A549 (cell line): ENCODE results near the gene ELOB. TPM values are rescaled to one million over a fixed set of nuclear protein-coding genes. Genes with fewer than 3 reads are reported as not detected.

Source experiments
- ATAC-seq, 2 experiments: fragments of 200-7000 bp in 1 of 2; fragments of >200 bp in 1 of 2; cut with Nextera tagmentation in 1 of 2; cut with Tn5 transposase in 1 of 2; 3 replicates each; pipeline versions ENCODE4 v1.8.0 to v1.9.1; 2018 to 2020; ENCODE audit warnings: mild to moderate bottlenecking in 1 of 2, moderate library complexity in 1 of 2
- CTCF ChIA-PET: fragments of 300-600 bp; sonication (Branson Sonifier 250); formaldehyde crosslinking; extraction: SDS; loops from one replicate; lab custom pipeline; 2021; ENCODE audit warnings: antibody characterized with exemption, inconsistent platforms; lab: Yijun Ruan, JAX
- POLR2A ChIA-PET: fragments of 350-600 bp; formaldehyde crosslinking; extraction: SDS; loops from one replicate; lab custom pipeline; 2021; ENCODE audit warnings: antibody characterized with exemption, inconsistent platforms; lab: Yijun Ruan, JAX
- DNase-seq, 2 experiments: peaks; one replicate each; pipeline versions ENCODE4 v3.0.0 to v3.0.0-alpha.2; 2011 to 2016; ENCODE audit warnings: low read depth in 1 of 2, low spot score in 1 of 2
- FAIRE-seq: peaks from 2 replicates; lab custom pipeline; 2011; peaks lifted over from hg19 to GRCh38; lab: Jason Lieb, UNC
- H3K27ac ChIP-seq, 2 experiments: fragments of >200 bp; sonication (Bioruptor Twin); formaldehyde crosslinking; 3 replicates each; pipeline ENCODE4 v1.5.1; 2016 to 2017
- H3K4me1 ChIP-seq: fragments of >200 bp; sonication (Bioruptor Twin); formaldehyde crosslinking; 3 replicates; pipeline ENCODE4 v1.6.1; 2016
- H3K4me2 ChIP-seq: fragments of >200 bp; sonication (Bioruptor Twin); formaldehyde crosslinking; 3 replicates; pipeline ENCODE4 v1.6.1; 2016
- H3K4me3 ChIP-seq: fragments of >200 bp; sonication (Bioruptor Twin); formaldehyde crosslinking; 3 replicates; pipeline ENCODE4 v1.5.1; 2016
- H3K9me3 ChIP-seq: fragments of >200 bp; sonication (Bioruptor Twin); formaldehyde crosslinking; 3 replicates; pipeline ENCODE4 v1.6.1; 2016
- BHLHE40 ChIP-seq: IDR thresholded peaks from 2 replicates; pipeline ENCODE4 v1.6.1; 2012; ENCODE audit warnings: low read depth, low read length, inconsistent platforms
- CBX2 ChIP-seq: fragments of 200-600 bp; sonication (generic); IDR thresholded peaks from 2 replicates; pipeline ENCODE4 v1.6.1; 2016; ENCODE audit warnings: low read depth, mild to moderate bottlenecking, borderline replicate concordance
- CEBPB ChIP-seq, 2 experiments: fragments of >200 bp in 1 of 2; sonication (Bioruptor Twin) in 1 of 2; formaldehyde crosslinking in 1 of 2; IDR thresholded peaks; 2 replicates each; pipeline ENCODE4 v1.6.1; 2012 to 2016
- CHD2 ChIP-seq: fragments of 150-350 bp; IDR thresholded peaks from 2 replicates; pipeline ENCODE4 v1.6.1; 2014; ENCODE audit warnings: low read length; ENCODE audit not compliant: partially characterized antibody
- EHMT2 ChIP-seq: fragments of 200-600 bp; sonication (generic); IDR thresholded peaks from 2 replicates; pipeline ENCODE4 v1.6.1; 2016; ENCODE audit warnings: antibody characterized with exemption, low read depth, mild to moderate bottlenecking, moderate library complexity
- ELK1 ChIP-seq: fragments of 150-350 bp; IDR thresholded peaks from 2 replicates; pipeline ENCODE4 v1.6.1; 2014; ENCODE audit warnings: low read depth, mild to moderate bottlenecking, low read length
- FOXS1 ChIP-seq: fragments of 250-450 bp; sonication (Bioruptor Pico); IDR thresholded peaks from 2 replicates; pipeline ENCODE4 v1.5.0; 2020; ENCODE audit warnings: mild to moderate bottlenecking, moderate library complexity
- GATA3 ChIP-seq: IDR thresholded peaks from 2 replicates; pipeline ENCODE4 v1.6.1; 2012; ENCODE audit warnings: borderline replicate concordance
- HDAC2 ChIP-seq: fragments of 200-600 bp; sonication (generic); IDR thresholded peaks from 2 replicates; pipeline ENCODE4 v1.6.1; 2016
- HEYL ChIP-seq: fragments of 250-450 bp; sonication (Bioruptor Pico); IDR thresholded peaks from 2 replicates; pipeline ENCODE4 v1.8.0; 2021; ENCODE audit warnings: mild to moderate bottlenecking, moderate library complexity
- HOXA7 ChIP-seq: fragments of 250-450 bp; sonication (Bioruptor Pico); IDR thresholded peaks from 2 replicates; pipeline ENCODE4 v1.5.0; 2020; ENCODE audit warnings: mild to moderate bottlenecking, moderate library complexity
- JUNB ChIP-seq: fragments of >200 bp; sonication (Bioruptor Twin); formaldehyde crosslinking; IDR thresholded peaks from 2 replicates; pipeline ENCODE4 v1.6.1; 2016
- KDM1A ChIP-seq: fragments of 200-600 bp; sonication (generic); IDR thresholded peaks from 2 replicates; pipeline ENCODE4 v1.6.1; 2016; ENCODE audit warnings: low read depth, mild to moderate bottlenecking
- KDM5A ChIP-seq: fragments of 200-600 bp; sonication (generic); IDR thresholded peaks from 2 replicates; pipeline ENCODE4 v1.6.1; 2016; ENCODE audit warnings: antibody characterized with exemption, mild to moderate bottlenecking
- PHF8 ChIP-seq: fragments of 200-600 bp; sonication (generic); IDR thresholded peaks from 2 replicates; pipeline ENCODE4 v1.6.1; 2016; ENCODE audit warnings: low read depth, mild to moderate bottlenecking, antibody characterized with exemption, moderate library complexity, borderline replicate concordance
- POLR2AphosphoS2 ChIP-seq: conservative IDR thresholded peaks from 2 replicates; pipeline ENCODE4 v1.6.1; 2012; ENCODE audit warnings: low read length, improper control_type of control experiment, inconsistent platforms
- RAD21 ChIP-seq, 2 experiments: fragments of >200 bp in 1 of 2; sonication (Bioruptor Twin) in 1 of 2; formaldehyde crosslinking in 1 of 2; IDR thresholded peaks in 1 of 2; conservative IDR thresholded peaks in 1 of 2; 2 replicates in 1 of 2; 3 replicates in 1 of 2; pipeline ENCODE4 v1.6.1; 2012 to 2018; ENCODE audit warnings: inconsistent platforms in 1 of 2
- RARB ChIP-seq: fragments of 250-450 bp; sonication (Bioruptor Pico); IDR thresholded peaks from 2 replicates; pipeline ENCODE4 v1.8.0; 2021; ENCODE audit warnings: mild to moderate bottlenecking, moderate library complexity
- SREBF2 ChIP-seq: fragments of 450-650 bp; IDR thresholded peaks from 2 replicates; pipeline ENCODE4 v1.6.1; 2014; ENCODE audit warnings: mild to moderate bottlenecking, moderate library complexity
- TFCP2L1 ChIP-seq: fragments of 250-450 bp; sonication (Bioruptor Pico); IDR thresholded peaks from 2 replicates; pipeline ENCODE4 v1.5.0; 2021; ENCODE audit warnings: mild to moderate bottlenecking
- TP53 ChIP-seq: fragments of 250-450 bp; sonication (Bioruptor Pico); IDR thresholded peaks from 2 replicates; pipeline ENCODE4 v1.5.0; 2021; ENCODE audit warnings: mild to moderate bottlenecking, moderate library complexity
- ZC3H11A ChIP-seq: fragments of 450-650 bp; IDR thresholded peaks from 2 replicates; pipeline ENCODE4 v1.6.1; 2014; ENCODE audit warnings: antibody characterized with exemption, mild to moderate bottlenecking
- WGBS: methylation state at CpG from one replicate; pipeline ENCODE4 v1.1.6; 2017; ENCODE audit errors: missing lambda C conversion rate; 5-methylcytosine and 5-hydroxymethylcytosine counted together
- polyA plus RNA-seq, 4 experiments: library from polyadenylated mRNA; depleted of rRNA in 3 of 4; stranded (reverse); fragments of >200 nt; fragmentation: RNase III in 1 of 4; extraction: RNeasy Plus Mini Kit Qiagen cat#74134 plus additional on column Dnase treatment in 1 of 4; gene quantifications; 2 replicates in 3 of 4; 3 replicates in 1 of 4; pipeline ENCODE4 v1.2.3, GENCODE V29; 2011 to 2017
- TF ChIP-seq, protein P1 (sequence below): fragments of 450-650 bp; IDR thresholded peaks from 2 replicates; pipeline ENCODE4 v1.6.1; 2014; ENCODE audit warnings: antibody characterized with exemption
- TF ChIP-seq, protein P2 (sequence below): fragments of >200 bp; sonication (Bioruptor Twin); formaldehyde crosslinking; IDR thresholded peaks from 2 replicates; pipeline ENCODE4 v1.6.1; 2016

The ELOB gene
- polyA plus RNA-seq, 2 of the 4 experiments (the other 2 are of a cell fraction): 136 to 494 TPM

- TF ChIP-seq ELK1 (no peak), JUNB (no peak)
- TF ChIP-seq, all 56 proteins: peak for 0
Observed at GRCh38 chr16:2757344-2757743, 19.7 kb downstream of the ELOB start (continued).

DNA sequence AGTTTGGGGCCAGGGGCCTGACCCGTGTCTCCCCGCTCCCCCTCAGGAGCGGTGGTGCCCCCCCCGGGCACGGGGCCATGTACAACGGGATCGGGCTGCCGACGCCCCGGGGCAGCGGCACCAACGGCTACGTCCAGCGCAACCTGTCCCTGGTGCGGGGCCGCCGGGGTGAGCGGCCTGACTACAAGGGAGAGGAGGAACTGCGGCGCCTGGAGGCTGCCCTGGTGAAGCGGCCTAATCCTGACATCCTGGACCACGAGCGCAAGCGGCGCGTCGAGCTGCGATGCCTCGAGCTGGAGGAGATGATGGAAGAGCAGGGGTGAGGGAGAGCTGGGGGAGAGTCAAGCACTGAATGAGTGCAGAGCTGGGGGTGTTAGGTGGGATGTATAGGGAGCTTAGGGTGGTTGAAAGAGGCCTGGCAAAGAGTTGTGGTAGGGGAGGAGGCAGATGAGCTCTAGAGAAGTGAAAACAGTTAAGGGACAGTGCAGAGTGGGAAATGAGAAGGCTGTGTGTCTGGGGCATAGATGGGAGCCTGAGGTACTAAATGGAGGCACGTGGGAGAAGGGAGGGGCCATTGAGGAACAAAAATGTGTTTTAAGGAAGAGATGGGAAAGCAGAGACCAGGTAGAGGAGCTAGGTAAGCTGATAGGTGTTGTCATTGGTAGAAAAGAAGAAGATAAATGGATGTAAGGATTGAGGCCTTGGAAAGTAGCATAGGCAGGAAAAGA is 20.6 kb downstream of the ELOB start:
- peaks cover 27% of the 10 kb centered on the region for H3K4me1 ChIP-seq
- H3K4me3 ChIP-seq: no peak overlapping the region
- 0 out of 3 replicates have a peak, but pooled peaks cover 2% of the 10 kb centered on the region for H3K9me3 ChIP-seq
- POLR2A ChIA-PET: no interaction called here
- TF ChIP-seq SREBF2: no peak
- no peak for TF ChIP-seq TFCP2L1
- no peak for TF ChIP-seq POLR2AphosphoS2
- TF ChIP-seq CBX2: no peak
- no peak for TF ChIP-seq KDM5A
- no peak for TF ChIP-seq CEBPB (IDR thresholded peaks at IDR 0.05)
- no peak for TF ChIP-seq HOXA7 (CRISPR knock-in tag)
- no peak for TF ChIP-seq PHF8
- TF ChIP-seq HDAC2: no peak
- H3K27ac ChIP-seq: no peak overlapping the region
- H3K4me2 ChIP-seq: peak overlapping the region; percentile 94; the same call in 1 of the 3 replicates
- FAIRE-seq (no peak), ATAC-seq (no peak), DNase-seq (no peak)
- CTCF ChIA-PET: interaction anchor here (0.8 to 2.1 kb wide), 4 partner anchors 8 to 112 kb away, joined by 3 to 6 read pairs (median 4); no protein-coding TSS in a partner anchor
- 93% methylated on average over 30 of the region's 30 CpGs for WGBS

DNA sequence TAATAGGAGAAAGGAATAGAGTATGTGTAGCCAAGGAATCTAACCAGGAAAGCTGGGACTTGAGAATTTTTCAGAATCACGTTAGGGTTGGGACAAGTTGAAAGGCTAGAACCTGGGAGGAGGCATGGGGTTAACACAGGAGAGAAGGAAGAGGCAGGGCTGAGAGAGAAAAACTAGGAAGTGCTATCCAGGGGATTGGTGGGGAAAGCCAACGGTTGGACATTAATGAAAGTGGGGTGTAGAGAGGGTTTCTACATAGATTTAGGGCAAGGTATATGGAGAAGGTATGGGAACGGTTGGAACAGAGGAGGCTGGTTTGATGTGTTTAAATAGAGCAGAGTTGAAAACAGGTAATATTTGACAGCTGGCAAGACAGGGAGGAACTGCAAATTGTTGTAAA is 21.9 kb downstream of the ELOB start:
- no peak overlapping the region for H3K27ac ChIP-seq
- H3K9me3 ChIP-seq: peaks cover 5% of the 10 kb centered on the region; the same call in 1 of the 3 replicates
- H3K4me2 ChIP-seq: peak overlapping the region; percentile 94
- H3K4me1 ChIP-seq: peaks cover 33% of the 10 kb centered on the region
- POLR2A ChIA-PET: interaction anchor here (1.5 kb wide), 1 partner anchor 17 kb away, joined by 3 read pairs; no protein-coding TSS in a partner anchor
- 66% methylated on average over 3 of the region's 3 CpGs for WGBS
- CTCF ChIA-PET: no interaction called here
- no peak for TF ChIP-seq HEYL (CRISPR knock-in tag)
- TF ChIP-seq ZC3H11A: no peak
- TF ChIP-seq ELK1: no peak
- no peak for TF ChIP-seq RAD21 (conservative IDR thresholded peaks at IDR 0.05 in 1 of 2, IDR thresholded peaks at IDR 0.05 in 1 of 2)
- no peak for TF ChIP-seq PHF8
- no peak for TF ChIP-seq BHLHE40
- TF ChIP-seq RARB (CRISPR knock-in tag): no peak
- no peak for TF ChIP-seq CHD2
- no peak for TF ChIP-seq CEBPB (IDR thresholded peaks at IDR 0.05)
- TF ChIP-seq GATA3: no peak
- TF ChIP-seq, protein P1, sequence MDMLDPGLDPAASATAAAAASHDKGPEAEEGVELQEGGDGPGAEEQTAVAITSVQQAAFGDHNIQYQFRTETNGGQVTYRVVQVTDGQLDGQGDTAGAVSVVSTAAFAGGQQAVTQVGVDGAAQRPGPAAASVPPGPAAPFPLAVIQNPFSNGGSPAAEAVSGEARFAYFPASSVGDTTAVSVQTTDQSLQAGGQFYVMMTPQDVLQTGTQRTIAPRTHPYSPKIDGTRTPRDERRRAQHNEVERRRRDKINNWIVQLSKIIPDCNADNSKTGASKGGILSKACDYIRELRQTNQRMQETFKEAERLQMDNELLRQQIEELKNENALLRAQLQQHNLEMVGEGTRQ: no peak
- no peak for TF ChIP-seq SREBF2
- no peak for TF ChIP-seq CBX2
- no peak for TF ChIP-seq KDM1A
- no peak for TF ChIP-seq FOXS1 (CRISPR knock-in tag)
- no peak for TF ChIP-seq HDAC2
- TF ChIP-seq TP53: no peak
- TF ChIP-seq, protein P2, sequence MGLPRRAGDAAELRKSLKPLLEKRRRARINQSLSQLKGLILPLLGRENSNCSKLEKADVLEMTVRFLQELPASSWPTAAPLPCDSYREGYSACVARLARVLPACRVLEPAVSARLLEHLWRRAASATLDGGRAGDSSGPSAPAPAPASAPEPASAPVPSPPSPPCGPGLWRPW: no peak
- no peak for TF ChIP-seq EHMT2
- TF ChIP-seq, all 56 proteins: peak for 0
- FAIRE-seq: no peak
- no peak for DNase-seq
- ATAC-seq: no peak
- peak overlapping the region; percentile 75; the same call in 2 of the 3 replicates for H3K4me3 ChIP-seq
